H1 (cell line): ENCODE measurements around the gene HM13. TPM values are rescaled to one million over a fixed set of nuclear protein-coding genes. Genes with fewer than 3 reads are reported as not detected.

Experiments used
- CTCF ChIA-PET: fragments of 300-600 bp; sonication (Branson Sonifier 250); formaldehyde crosslinking; loops from one replicate; lab custom pipeline; 2021; ENCODE audit not compliant: partially characterized antibody; lab: Charles Lee
- POLR2A ChIA-PET: fragments of 300-600 bp; sonication (Branson Sonifier 250); formaldehyde crosslinking; loops from one replicate; lab custom pipeline; 2021; ENCODE audit warnings: inconsistent platforms; ENCODE audit not compliant: partially characterized antibody; lab: Charles Lee
- DNase-seq, 2 experiments: peaks; one replicate each; pipeline versions ENCODE4 v3.0.0 to v3.0.0-alpha.2; 2010 to 2022; ENCODE audit warnings: low spot score in 2 of 2, low read depth in 1 of 2, mixed read lengths in 1 of 2
- FAIRE-seq: peaks from 2 replicates; lab custom pipeline; 2011; peaks lifted over from hg19 to GRCh38; lab: Jason Lieb, UNC
- H2AFZ ChIP-seq: 2 replicates; pipeline ENCODE4 v1.8.1; 2012; ENCODE audit warnings: low read length, inconsistent platforms
- H2AK5ac ChIP-seq: 2 replicates; pipeline ENCODE4 v1.6.1; 2013; ENCODE audit warnings: low read depth, low read length
- H2BK120ac ChIP-seq: replicated peaks from 2 replicates; pipeline ENCODE3; 2013; ENCODE audit warnings: low read depth, low read length, inconsistent platforms
- H2BK12ac ChIP-seq: 2 replicates; pipeline ENCODE4 v1.6.1; 2013; ENCODE audit warnings: low read depth, low read length
- H2BK15ac ChIP-seq: 2 replicates; pipeline ENCODE4 v1.6.1; 2013; ENCODE audit warnings: low read length
- H2BK20ac ChIP-seq: 2 replicates; pipeline ENCODE4 v1.6.1; 2013; ENCODE audit warnings: low read length
- H2BK5ac ChIP-seq: 2 replicates; pipeline ENCODE4 v1.6.1; 2013; ENCODE audit warnings: low read depth, low read length
- H3K14ac ChIP-seq: 2 replicates; pipeline ENCODE4 v1.6.1; 2013; ENCODE audit warnings: inconsistent platforms; ENCODE audit not compliant: insufficient read length
- H3K18ac ChIP-seq: 2 replicates; pipeline ENCODE4 v1.6.1; 2013; ENCODE audit warnings: low read length; ENCODE audit errors: extremely low read depth
- H3K23ac ChIP-seq: 2 replicates; pipeline ENCODE4 v1.6.1; 2013; ENCODE audit warnings: inconsistent platforms; ENCODE audit not compliant: insufficient read length
- H3K23me2 ChIP-seq: 2 replicates; pipeline ENCODE4 v1.6.1; 2013; ENCODE audit warnings: low read depth, low read length
- H3K27ac ChIP-seq: 2 replicates; pipeline ENCODE4 v1.6.1; 2011; ENCODE audit warnings: low read depth, low read length, inconsistent platforms
- H3K27me3 ChIP-seq, 4 experiments: replicated peaks in 1 of 4; 1 replicate in 1 of 4; 2 replicates in 3 of 4; pipeline versions ENCODE4 v1.6.1 to v1.8.1; 2011 to 2013; ENCODE audit warnings: low read length in 3 of 4, mild to moderate bottlenecking in 3 of 4, inconsistent platforms in 2 of 4, mixed read lengths in 2 of 4, moderate library complexity in 1 of 4; ENCODE audit not compliant: control insufficient read depth in 3 of 4, insufficient read depth in 3 of 4; ENCODE audit errors: extremely low read depth in 1 of 4
- H3K36me3 ChIP-seq, 4 experiments: 2 replicates each; pipeline versions ENCODE4 v1.6.1 to v1.8.1; 2011 to 2013; ENCODE audit warnings: mild to moderate bottlenecking in 4 of 4, low read length in 3 of 4, moderate library complexity in 2 of 4, control low read depth in 1 of 4, inconsistent platforms in 1 of 4; ENCODE audit not compliant: insufficient read depth in 4 of 4, control insufficient read depth in 2 of 4
- H3K4ac ChIP-seq: replicated peaks from 2 replicates; pipeline ENCODE3; 2013; ENCODE audit warnings: low read length, low read depth, mixed read lengths, inconsistent platforms; ENCODE audit not compliant: insufficient read length
- H3K4me1 ChIP-seq, 4 experiments: replicated peaks in 1 of 4; 1 replicate in 1 of 4; 2 replicates in 3 of 4; pipeline versions ENCODE4 v1.6.1 to v1.8.1; 2011 to 2013; ENCODE audit warnings: low read length in 3 of 4, inconsistent platforms in 2 of 4, mixed read lengths in 1 of 4; ENCODE audit not compliant: insufficient read depth in 4 of 4, control insufficient read depth in 3 of 4
- H3K4me2 ChIP-seq, 2 experiments: 2 replicates each; pipeline versions ENCODE4 v1.6.1 to v1.8.1; 2011 to 2013; ENCODE audit warnings: low read depth in 2 of 2, low read length in 2 of 2, control low read depth in 1 of 2, inconsistent platforms in 1 of 2, mild to moderate bottlenecking in 1 of 2; ENCODE audit not compliant: insufficient read depth in 1 of 2
- H3K4me3 ChIP-seq, 4 experiments: fragments of 200-600, 300-600 bp in 1 of 4; sonication (generic), shearing (Covaris generic), sonication (Bioruptor Twin) in 1 of 4; 2 replicates each; pipeline versions ENCODE4 v1.5.1 to v1.8.1; 2011 to 2016; ENCODE audit warnings: low read length in 4 of 4, low read depth in 3 of 4, control low read depth in 2 of 4, inconsistent platforms in 2 of 4, mild to moderate bottlenecking in 2 of 4, mixed read lengths in 1 of 4, moderate library complexity in 1 of 4; ENCODE audit not compliant: insufficient read depth in 2 of 4; ENCODE audit errors: extremely low read depth in 1 of 4
- H3K56ac ChIP-seq: replicated peaks from 2 replicates; pipeline ENCODE3; 2013; ENCODE audit warnings: low read depth, mild to moderate bottlenecking, mixed read lengths, low read length, inconsistent platforms; ENCODE audit not compliant: insufficient read length
- H3K79me1 ChIP-seq: 2 replicates; pipeline ENCODE4 v1.6.1; 2013; ENCODE audit warnings: low read depth, low read length, control low read depth
- H3K79me2 ChIP-seq, 2 experiments: 2 replicates each; pipeline versions ENCODE4 v1.6.1 to v1.8.1; 2012 to 2013; ENCODE audit warnings: low read length in 2 of 2, mild to moderate bottlenecking in 2 of 2, inconsistent platforms in 1 of 2; ENCODE audit not compliant: insufficient read depth in 2 of 2, control insufficient read depth in 1 of 2
- H3K9ac ChIP-seq, 4 experiments: replicated peaks in 1 of 4; 1 replicate in 1 of 4; 2 replicates in 3 of 4; pipeline versions ENCODE4 v1.6.1 to v1.8.1; 2011 to 2013; ENCODE audit warnings: low read depth in 3 of 4, low read length in 3 of 4, control low read depth in 2 of 4, mild to moderate bottlenecking in 2 of 4, moderate library complexity in 2 of 4, inconsistent platforms in 1 of 4; ENCODE audit errors: extremely low read depth in 1 of 4
- H3K9me3 ChIP-seq, 2 experiments: 2 replicates each; pipeline versions ENCODE4 v1.6.1 to v1.8.1; 2012 to 2013; ENCODE audit warnings: mild to moderate bottlenecking in 2 of 2, moderate library complexity in 2 of 2, control low read depth in 1 of 2, inconsistent platforms in 1 of 2, low read depth in 1 of 2, low read length in 1 of 2, mixed read lengths in 1 of 2; ENCODE audit not compliant: insufficient read depth in 2 of 2
- H4K20me1 ChIP-seq, 2 experiments: replicated peaks in 1 of 2; 2 replicates each; pipeline versions ENCODE3 to v1.8.1; 2011 to 2013; ENCODE audit warnings: inconsistent platforms in 2 of 2, low read length in 2 of 2, mild to moderate bottlenecking in 1 of 2; ENCODE audit not compliant: insufficient read depth in 2 of 2, control insufficient read depth in 1 of 2
- H4K5ac ChIP-seq: 2 replicates; pipeline ENCODE4 v1.6.1; 2013; ENCODE audit warnings: low read length, low read depth, mixed read lengths, inconsistent platforms; ENCODE audit not compliant: insufficient read length
- H4K8ac ChIP-seq: 2 replicates; pipeline ENCODE4 v1.8.0; 2013; ENCODE audit warnings: mild to moderate bottlenecking, moderate library complexity, low read length, inconsistent platforms; ENCODE audit not compliant: insufficient read depth; ENCODE audit errors: extremely low read depth
- H4K91ac ChIP-seq: replicated peaks from 2 replicates; pipeline ENCODE3; 2013; ENCODE audit warnings: low read length, mixed read lengths, inconsistent platforms; ENCODE audit not compliant: insufficient read length
- ATF2 ChIP-seq: IDR thresholded peaks from 2 replicates; pipeline ENCODE4 v1.6.1; 2012; ENCODE audit warnings: low read length, inconsistent platforms
- CEBPB ChIP-seq: IDR thresholded peaks from 2 replicates; pipeline ENCODE4 v1.6.1; 2012; ENCODE audit warnings: low read depth, low read length
- GTF2F1 ChIP-seq: IDR thresholded peaks from 2 replicates; pipeline ENCODE4 v1.6.1; 2012; ENCODE audit warnings: low read depth, low read length, improper control_type of control experiment, borderline replicate concordance
- HDAC2 ChIP-seq, 2 experiments: fragments of 300-600 bp in 1 of 2; sonication (generic) in 1 of 2; IDR thresholded peaks; 2 replicates each; pipeline ENCODE4 v1.6.1; 2011 to 2012; ENCODE audit warnings: low read depth in 2 of 2, low read length in 2 of 2, mild to moderate bottlenecking in 2 of 2, moderate library complexity in 2 of 2, borderline replicate concordance in 1 of 2, inconsistent platforms in 1 of 2
- JUN ChIP-seq: IDR thresholded peaks from 2 replicates; pipeline ENCODE4 v1.6.1; 2011; ENCODE audit warnings: low read depth, mild to moderate bottlenecking, improper control_type of control experiment, low read length
- RXRA ChIP-seq: IDR thresholded peaks from 2 replicates; pipeline ENCODE4 v1.6.1; 2011; ENCODE audit warnings: low read depth, mild to moderate bottlenecking, low read length, moderate library complexity; ENCODE audit not compliant: insufficient read depth
- SAP30 ChIP-seq: fragments of 300-600 bp; sonication (generic); IDR thresholded peaks from 2 replicates; pipeline ENCODE4 v1.7.1; 2012; ENCODE audit warnings: low read length, moderate library complexity, mild to moderate bottlenecking, inconsistent platforms; ENCODE audit not compliant: insufficient read depth, insufficient replicate concordance
- SIN3A ChIP-seq, 2 experiments: IDR thresholded peaks in 1 of 2; conservative IDR thresholded peaks in 1 of 2; 2 replicates each; pipeline ENCODE4 v1.6.1; 2011 to 2012; ENCODE audit warnings: low read length in 2 of 2, improper control_type of control experiment in 1 of 2, low read depth in 1 of 2, mild to moderate bottlenecking in 1 of 2
- SIX5 ChIP-seq: IDR thresholded peaks from 2 replicates; pipeline ENCODE4 v1.6.1; 2011; ENCODE audit warnings: mild to moderate bottlenecking, low read depth, low read length
- SP2 ChIP-seq: IDR thresholded peaks from 2 replicates; pipeline ENCODE4 v1.6.1; 2012; ENCODE audit warnings: mild to moderate bottlenecking, low read length, inconsistent platforms
- TEAD4 ChIP-seq: IDR thresholded peaks from 2 replicates; pipeline ENCODE4 v1.6.1; 2012; ENCODE audit warnings: low read depth, low read length, inconsistent platforms, mixed read lengths
- ZNF274 ChIP-seq: IDR thresholded peaks from 2 replicates; pipeline ENCODE4 v1.7.0; 2012; ENCODE audit warnings: low read length, borderline replicate concordance; ENCODE audit errors: extremely low read depth
- WGBS, 2 experiments: shearing (Covaris generic) in 1 of 2; methylation state at CpG; one replicate each; pipeline versions ENCODE4 v1.1.6 to v1.1.7; 2013 to 2015; ENCODE audit warnings: low lambda C conversion rate in 2 of 2, mixed read lengths in 2 of 2, inconsistent platforms in 1 of 2, low coverage in 1 of 2, missing lambda C conversion rate in 1 of 2; ENCODE audit not compliant: insufficient replicate concordance in 2 of 2, insufficient coverage in 1 of 2, insufficient read length in 1 of 2; ENCODE audit errors: extremely low coverage in 1 of 2, missing lambda C conversion rate in 1 of 2; 5-methylcytosine and 5-hydroxymethylcytosine counted together
- polyA plus RNA-seq, 7 experiments: library from polyadenylated mRNA; depleted of rRNA in 3 of 7; stranded (reverse) in 5 of 7; unstranded in 2 of 7; fragments of >200 nt in 5 of 7; fragments of 200-250 nt in 2 of 7; gene quantifications; 1 replicate in 5 of 7; 2 replicates in 1 of 7; 4 replicates in 1 of 7; pipeline versions ENCODE4 v1.2.1 to v1.2.3, GENCODE V29; 2011 to 2013; ENCODE audit warnings: missing spikeins in 2 of 7, mixed read lengths in 2 of 7
- total RNA-seq: library from RNA; stranded (reverse); fragmentation: NEBNext Ultra II Directional; extraction: Animal tissue kit (Norgen Biotek cat#: 25700); gene quantifications from 2 replicates; pipeline ENCODE4 v1.2.1, GENCODE V29; 2021

Gene HM13
- total and polyA plus RNA-seq, 2 of the 8 experiments (the other 6 are each of a cell fraction or from before 2014, with no cell fraction given): 118 to 183 TPM

- Histone ChIP-seq H2AK5ac (no peak overlapping the region), H3K36me3 (peaks cover 14 to 26% (median 22%) of the 10 kb centered on the region in 4 experiments; a peak in 7 of 8 replicates), H2BK15ac (no peak overlapping the region), H2BK5ac (no peak overlapping the region), H3K9me3 (no peaks in the 10 kb centered on the region), H3K9ac (no peak overlapping the region), H3K79me2 (peaks cover 0 to 7% of the 10 kb centered on the region in 2 experiments; a peak in 2 of 4 replicates), H3K79me1 (no peaks in the 10 kb centered on the region), H3K27ac (no peak overlapping the region), H3K27me3 (no peaks in the 10 kb centered on the region), H4K91ac (no peak overlapping the region), H2BK120ac (no peak overlapping the region), H4K5ac (no peak overlapping the region), H2BK20ac (no peak overlapping the region), H2BK12ac (no peak overlapping the region), H3K23me2 (no peaks in the 10 kb centered on the region), H3K4me2 (no peak overlapping the region), H2AFZ (no peak overlapping the region), H3K4ac (no peak overlapping the region), H3K14ac (no peak overlapping the region), H3K56ac (no peak overlapping the region), H3K4me3 (no peak overlapping the region), H4K20me1 (peaks cover 2% of the 10 kb centered on the region in 2 experiments), H3K23ac (no peak overlapping the region), H3K4me1 (no peaks in the 10 kb centered on the region; a peak in 1 of 7 replicates), H3K18ac (no peak overlapping the region), H4K8ac (no peak overlapping the region)
- FAIRE-seq: no peak
- POLR2A ChIA-PET: interaction anchor here (1.2 to 1.8 kb wide), 3 partner anchors 8 to 24 kb away, joined by 3 to 5 read pairs (median 4); no protein-coding TSS in a partner anchor
- CTCF ChIA-PET: interaction anchor here (1.4 to 15.1 kb wide), 2 partner anchors 14 to 16 kb away, joined by 4 to 170 read pairs; no protein-coding TSS in a partner anchor
- no peak for DNase-seq
- WGBS, 2 experiments: 93% methylated on average over 8 of the region's 8 CpGs; no CpG with 5 or more reads in 1 of the 2 experiments
- no peak for TF ChIP-seq ZNF274
- TF ChIP-seq SIX5: no peak
- TF ChIP-seq ATF2: no peak
- no peak for TF ChIP-seq SIN3A (conservative IDR thresholded peaks at IDR 0.05 in 1 of 2, IDR thresholded peaks at IDR 0.05 in 1 of 2; ENCODE audit: low read depth in 1 of 2, low read length in 2 of 2)
- TF ChIP-seq CEBPB: no peak
- no peak for TF ChIP-seq GTF2F1
- TF ChIP-seq RXRA: no peak
- no peak for TF ChIP-seq JUN
- no peak for TF ChIP-seq TEAD4
- no peak for TF ChIP-seq HDAC2 (IDR thresholded peaks at IDR 0.05; ENCODE audit: borderline replicate concordance in 1 of 2, low read depth in 2 of 2, low read length in 2 of 2)
- TF ChIP-seq SP2: no peak
- no peak for TF ChIP-seq SAP30
These were observed 28.7 kb downstream of the HM13 start for GRCh38 chr20:31542963-31543362.
